HFF-Myc (cell line): ENCODE results near the gene FOXD1.

Source experiments
- DNase-seq: peaks from one replicate; pipeline ENCODE4 v3.0.0-alpha.2; 2011; ENCODE audit warnings: low read depth; ENCODE audit errors: extremely low read depth
- H3K4me3 ChIP-seq: replicated peaks from 2 replicates; pipeline ENCODE4 v1.5.1; 2011; ENCODE audit warnings: low read depth, mild to moderate bottlenecking, control low read depth, low read length
- CTCF ChIP-seq: IDR thresholded peaks from 2 replicates; pipeline ENCODE4 v1.5.1; 2012; ENCODE audit warnings: mild to moderate bottlenecking, low read depth, low read length, control low read depth; ENCODE audit errors: missing control alignments

The FOXD1 gene

GRCh38 chr5:73444499-73445438 lies 3.8 kb downstream of the FOXD1 start:
- DNase-seq, result no peak
- H3K4me3 ChIP-seq, result no peak overlapping the region
- TF ChIP-seq CTCF, result no peak

GRCh38 chr5:73443829-73444498 lies 4.6 kb downstream of the FOXD1 start:
- no peak for TF ChIP-seq CTCF
- H3K4me3 ChIP-seq, result no peak overlapping the region
- DNase-seq, result no peak

- no peak for DNase-seq
- H3K4me3 ChIP-seq, result no peak overlapping the region
- TF ChIP-seq CTCF, result no peak
These were observed 5.5 kb downstream of the FOXD1 start for GRCh38 chr5:73442996-73443627.

GRCh38 chr5:73442231-73442811 lies 6.3 kb downstream of the FOXD1 start:
- no peak for DNase-seq
- TF ChIP-seq CTCF, result no peak

GRCh38 chr5:73441378-73441777 lies 7.2 kb downstream of the FOXD1 start:
- no peak for TF ChIP-seq CTCF
- no peak for DNase-seq
- no peak overlapping the region for H3K4me3 ChIP-seq

More at GRCh38 chr5:73442231-73442811, 6.3 kb downstream of the FOXD1 start:
- H3K4me3 ChIP-seq, result no peak overlapping the region

- TF ChIP-seq CTCF, result no peak
- DNase-seq, result no peak
- H3K4me3 ChIP-seq, result no peak overlapping the region
These were observed 8.3 kb downstream of the FOXD1 start for GRCh38 chr5:73440262-73440661.
